Thyroid gland (tissue), 4 donors: ENCODE measurements around the gene PALLD.

Experiments
- POLR2A ChIP-seq, 2 donors: fragments of 450-650 bp; IDR thresholded peaks; one replicate each; pipeline ENCODE4 v1.6.1; 2017; ENCODE audit warnings: antibody characterized with exemption in 2 of 2, mild to moderate bottlenecking in 2 of 2, moderate library complexity in 1 of 2
- TF ChIP-seq, protein P1 (sequence below), 6 experiments: fragments of 200-600 bp in 3 of 6; fragments of 450-650 bp in 3 of 6; sonication (generic) in 3 of 6; IDR thresholded peaks; one replicate each; pipeline ENCODE4 v1.5.1; 2016 to 2019; ENCODE audit warnings: antibody characterized with exemption in 6 of 6, mild to moderate bottlenecking in 2 of 6, inconsistent platforms in 1 of 6, moderate library complexity in 1 of 6

DNA sequence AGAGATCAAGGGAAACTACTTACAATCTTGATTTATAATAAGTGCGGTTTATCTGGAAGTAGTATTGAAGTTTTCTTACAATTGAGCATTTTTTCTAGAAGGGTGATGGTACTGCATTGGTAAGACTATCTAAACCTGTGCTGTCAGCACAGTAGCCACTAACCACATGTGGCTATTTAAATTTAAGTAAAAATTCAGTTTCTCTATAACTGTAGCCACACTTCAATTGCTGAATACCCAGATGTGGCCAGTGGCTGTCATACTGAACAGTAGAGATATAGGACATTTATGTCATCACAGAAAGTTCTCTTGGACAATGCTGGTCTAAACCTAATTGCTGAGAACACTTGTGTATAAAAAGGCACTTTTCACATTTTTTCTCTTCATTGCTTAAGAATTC, 290.5 kb downstream of the PALLD start:
- TF ChIP-seq, protein P1, sequence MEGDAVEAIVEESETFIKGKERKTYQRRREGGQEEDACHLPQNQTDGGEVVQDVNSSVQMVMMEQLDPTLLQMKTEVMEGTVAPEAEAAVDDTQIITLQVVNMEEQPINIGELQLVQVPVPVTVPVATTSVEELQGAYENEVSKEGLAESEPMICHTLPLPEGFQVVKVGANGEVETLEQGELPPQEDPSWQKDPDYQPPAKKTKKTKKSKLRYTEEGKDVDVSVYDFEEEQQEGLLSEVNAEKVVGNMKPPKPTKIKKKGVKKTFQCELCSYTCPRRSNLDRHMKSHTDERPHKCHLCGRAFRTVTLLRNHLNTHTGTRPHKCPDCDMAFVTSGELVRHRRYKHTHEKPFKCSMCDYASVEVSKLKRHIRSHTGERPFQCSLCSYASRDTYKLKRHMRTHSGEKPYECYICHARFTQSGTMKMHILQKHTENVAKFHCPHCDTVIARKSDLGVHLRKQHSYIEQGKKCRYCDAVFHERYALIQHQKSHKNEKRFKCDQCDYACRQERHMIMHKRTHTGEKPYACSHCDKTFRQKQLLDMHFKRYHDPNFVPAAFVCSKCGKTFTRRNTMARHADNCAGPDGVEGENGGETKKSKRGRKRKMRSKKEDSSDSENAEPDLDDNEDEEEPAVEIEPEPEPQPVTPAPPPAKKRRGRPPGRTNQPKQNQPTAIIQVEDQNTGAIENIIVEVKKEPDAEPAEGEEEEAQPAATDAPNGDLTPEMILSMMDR (IDR thresholded peaks at IDR 0.05) = no peak
- no peak for TF ChIP-seq POLR2A (IDR thresholded peaks at IDR 0.05)
